ENCODE data around the gene DENND4B.
A peak's percentile ranks its signal among the peaks of the same experiment; 100 is the strongest.
"Not testable (repeated sequence)": the region's sequence is repeated elsewhere in the genome, so short reads cannot be mapped to it uniquely, and the experiment has no call there.

The DENND4B gene

DNA sequence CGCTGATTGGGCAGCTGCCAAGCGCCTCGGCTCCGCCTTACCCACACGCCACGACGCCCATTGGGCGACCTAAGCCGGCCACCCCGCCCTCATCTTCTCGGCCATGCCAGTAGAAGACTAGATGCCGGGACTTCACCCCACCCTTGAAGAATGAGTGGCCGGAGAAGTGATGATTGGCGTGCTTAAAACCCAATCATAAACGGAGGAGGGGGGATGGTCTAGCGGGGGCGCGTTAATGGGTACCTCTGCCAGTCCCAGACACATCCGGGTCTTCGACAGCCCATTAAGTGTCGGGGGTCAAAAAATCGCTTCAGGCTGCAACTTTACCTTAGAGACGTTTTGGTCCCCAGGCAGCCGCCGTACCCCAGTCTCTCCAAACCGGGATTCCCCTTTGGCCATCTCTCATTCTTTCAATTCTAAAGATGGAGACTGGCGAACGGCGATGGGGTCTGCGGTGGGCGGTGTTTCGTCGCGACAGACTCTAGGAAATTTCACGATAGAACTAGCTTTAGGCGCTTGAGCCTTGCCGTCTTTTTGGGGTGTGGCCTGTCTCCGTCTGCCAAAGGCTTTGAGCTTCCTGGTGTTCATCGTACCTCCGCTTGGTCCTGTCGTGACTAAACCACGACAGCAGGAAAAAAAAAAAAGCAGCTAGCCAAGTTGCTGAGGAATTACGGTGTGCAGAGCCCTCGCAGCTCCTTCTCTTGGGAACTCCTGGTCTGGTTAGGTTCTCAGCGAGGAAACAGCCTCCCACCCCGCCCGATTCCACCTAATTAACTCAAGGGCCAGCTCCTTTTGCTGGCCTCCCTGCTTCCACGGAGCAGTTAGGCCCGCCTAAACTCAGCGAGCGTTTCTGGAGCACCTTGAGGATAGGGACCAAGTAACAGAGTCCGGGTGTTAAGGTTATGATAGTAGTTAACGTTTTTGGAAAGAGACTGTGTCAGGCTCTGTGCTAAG lies 23.3 kb downstream of the DENND4B start, which contains the start of gene GATAD2B:
Gene GATAD2B, minus strand, starts transcription at position 1 of the 954 bp plus-strand sequence. CDS start 94,625 bp downstream, outside the sequence.
- peak; percentile 100 for DNase-seq

DNA sequence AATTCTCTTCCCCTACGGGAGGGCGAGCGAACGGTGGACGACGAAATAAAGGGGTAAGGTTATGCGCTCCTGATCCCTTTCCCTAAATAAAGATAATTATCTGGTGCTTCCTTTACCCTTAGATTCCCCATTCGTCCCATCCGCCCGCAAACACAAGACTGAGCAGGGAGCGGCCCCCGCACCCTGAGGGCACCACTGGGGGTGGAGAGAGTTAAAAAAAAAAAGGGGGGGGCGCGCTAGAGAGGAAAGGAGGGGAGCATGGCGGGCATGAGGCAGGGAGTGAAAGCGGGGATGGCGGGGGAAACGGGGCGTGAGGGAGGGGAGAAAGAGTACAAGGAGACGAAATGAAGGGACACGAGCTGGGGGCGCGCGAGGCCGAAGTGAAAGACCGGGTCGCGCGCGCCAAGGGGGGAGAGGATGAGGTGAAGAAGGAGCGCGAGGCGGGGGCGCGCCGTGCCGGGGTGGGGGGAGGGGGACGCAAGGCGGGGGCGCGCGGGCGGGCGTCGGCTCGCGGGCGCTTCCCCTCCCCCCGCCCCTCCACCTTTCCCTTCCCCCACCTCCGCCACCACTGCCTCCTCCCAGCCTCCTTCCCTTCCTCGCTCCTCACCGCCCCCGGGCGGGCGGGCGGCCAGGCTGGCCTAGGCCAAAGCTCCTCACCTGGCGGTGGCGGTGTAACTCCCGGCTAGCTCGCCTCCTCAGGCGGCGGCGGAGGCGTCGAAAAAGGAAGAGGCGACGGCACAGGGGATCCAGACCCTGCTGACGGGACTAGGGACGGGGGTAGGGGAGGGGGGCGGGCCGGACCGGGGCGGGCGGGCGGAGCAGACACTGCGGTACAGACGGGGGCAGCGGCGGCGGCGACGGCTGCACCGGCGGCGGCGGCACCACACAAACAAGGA lies 24.2 kb downstream of the DENND4B start:
- peak; percentile 65 for DNase-seq

DNA sequence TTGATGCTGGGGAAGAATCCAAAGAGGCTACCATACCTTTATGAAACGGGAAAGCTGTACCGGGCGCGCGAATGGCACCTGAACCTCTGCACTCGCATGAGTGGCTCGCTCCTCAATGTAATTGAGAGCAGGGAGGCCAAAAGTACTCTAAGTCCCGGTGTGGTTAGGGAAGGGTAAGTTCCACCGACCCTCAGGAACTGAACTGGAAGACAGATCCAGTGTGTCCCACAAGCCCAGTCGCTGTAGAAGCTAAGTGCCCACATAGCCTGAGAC lies 24.8 kb downstream of the DENND4B start:
- no peak for DNase-seq

DNA sequence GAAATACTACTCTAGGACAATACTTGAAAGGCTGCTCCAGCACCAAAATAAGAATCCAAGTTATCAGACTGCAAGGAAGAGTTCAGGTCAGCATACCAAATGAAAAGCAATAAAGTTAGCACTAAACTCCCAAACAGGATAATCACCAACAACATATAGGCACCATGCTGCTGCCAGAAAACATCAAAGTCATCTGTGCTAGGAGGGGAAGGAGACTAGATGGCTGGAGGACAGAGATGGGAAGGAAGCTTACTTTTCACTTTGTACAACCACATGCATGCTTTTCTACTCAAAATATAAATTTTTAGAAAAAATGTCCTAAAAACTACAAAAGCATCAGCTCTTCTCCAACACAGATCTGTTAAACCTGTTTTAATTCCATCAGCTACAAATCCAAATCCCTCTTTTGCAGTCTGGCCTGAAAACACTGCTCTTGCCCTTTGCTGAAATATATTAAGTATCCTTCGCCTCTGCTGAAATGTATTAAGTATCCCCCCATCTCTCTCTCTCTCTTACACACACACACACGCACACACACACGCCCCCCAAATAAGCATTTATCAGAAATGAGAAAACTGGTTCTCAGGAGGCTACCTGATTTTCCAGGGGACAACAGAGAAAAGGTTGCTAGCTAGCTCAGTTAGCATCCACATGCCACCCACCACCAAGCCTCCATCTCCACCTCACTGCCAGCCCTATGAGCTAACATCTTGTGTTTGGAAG lies 25.3 kb downstream of the DENND4B start:
- no peak for DNase-seq

DNA sequence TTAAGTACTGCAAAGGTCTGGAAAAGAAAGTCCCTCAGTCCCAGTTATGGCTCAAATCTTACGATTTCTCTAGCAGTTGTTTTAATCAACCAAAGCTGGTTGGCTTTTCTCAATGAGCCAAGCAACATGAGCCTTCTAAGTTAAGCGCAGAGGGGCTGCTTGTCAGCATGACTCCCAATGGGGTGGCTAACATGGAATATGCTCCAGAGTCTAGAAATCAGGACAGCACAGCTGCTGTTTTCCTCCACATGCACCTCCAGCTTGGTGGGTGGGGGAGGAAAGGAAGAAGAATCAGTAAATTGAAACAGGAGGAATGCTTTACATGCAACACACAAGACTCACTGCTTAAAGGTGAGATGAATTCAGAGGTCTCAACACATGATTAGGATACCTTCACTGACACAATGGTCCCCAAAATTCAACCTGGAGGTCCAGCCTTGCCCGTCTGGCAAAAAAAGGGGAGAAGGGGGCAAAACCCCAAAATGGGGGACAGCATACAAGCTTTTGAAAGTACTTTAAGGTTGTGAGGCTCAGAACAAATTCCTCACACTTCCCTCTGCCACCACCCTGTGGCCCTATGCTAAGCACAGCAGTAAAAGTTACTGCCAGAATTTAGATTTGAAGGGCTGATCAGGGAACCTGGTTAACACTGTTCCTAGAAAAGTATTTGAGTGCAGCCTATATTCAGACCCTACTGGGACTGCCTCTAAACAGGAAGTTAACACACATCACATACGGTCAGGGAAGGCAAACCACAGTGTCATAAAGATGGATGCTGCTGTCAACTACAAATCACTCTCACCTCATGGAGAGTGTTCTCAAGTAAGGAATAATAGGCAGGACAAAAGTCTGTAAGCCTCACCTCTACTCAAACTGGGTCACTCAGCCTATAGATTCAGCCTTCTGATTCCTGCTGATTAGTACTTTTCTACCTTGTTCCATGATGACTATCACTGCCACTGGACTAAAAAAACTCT lies 26.4 kb downstream of the DENND4B start:
- DNase-seq, result no peak

DNA sequence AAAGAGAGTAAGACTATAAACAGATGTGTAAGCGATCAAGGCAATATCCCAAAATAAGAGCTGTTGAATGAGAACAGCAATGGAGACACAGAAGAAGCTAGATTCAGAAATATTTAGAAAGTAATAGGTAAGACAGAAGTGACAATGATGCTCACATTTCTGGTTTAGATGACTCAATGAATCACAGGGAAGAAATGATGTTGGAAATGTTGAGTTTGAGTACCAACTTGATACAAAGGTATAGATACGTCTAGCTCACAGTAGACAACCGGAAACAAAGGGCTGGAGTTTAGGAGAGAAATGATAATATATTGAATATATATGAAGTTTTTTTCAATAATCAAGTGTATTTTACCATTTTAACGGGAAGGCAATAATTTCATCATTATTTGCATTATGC lies 30.2 kb downstream of the DENND4B start:
- DNase-seq, result no peak

DNA sequence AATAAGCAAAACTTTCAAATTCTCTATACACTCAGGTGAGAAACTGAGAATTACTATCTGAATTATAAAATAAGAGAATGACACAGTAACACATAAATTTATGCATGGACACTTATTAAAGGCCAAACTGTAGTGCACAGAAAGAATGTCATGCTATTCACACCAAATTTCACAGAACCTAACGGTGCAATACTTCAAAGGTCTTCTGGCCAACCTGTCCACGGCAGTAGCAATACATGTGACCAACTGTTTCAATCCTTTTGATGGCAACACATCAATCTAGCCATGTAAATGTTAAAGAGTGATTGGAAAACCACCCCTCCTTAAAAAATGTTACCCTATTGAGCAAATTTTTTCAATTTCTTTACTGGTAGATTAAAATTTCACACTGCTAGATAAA lies 34.2 kb downstream of the DENND4B start:
- no peak for DNase-seq

DNA sequence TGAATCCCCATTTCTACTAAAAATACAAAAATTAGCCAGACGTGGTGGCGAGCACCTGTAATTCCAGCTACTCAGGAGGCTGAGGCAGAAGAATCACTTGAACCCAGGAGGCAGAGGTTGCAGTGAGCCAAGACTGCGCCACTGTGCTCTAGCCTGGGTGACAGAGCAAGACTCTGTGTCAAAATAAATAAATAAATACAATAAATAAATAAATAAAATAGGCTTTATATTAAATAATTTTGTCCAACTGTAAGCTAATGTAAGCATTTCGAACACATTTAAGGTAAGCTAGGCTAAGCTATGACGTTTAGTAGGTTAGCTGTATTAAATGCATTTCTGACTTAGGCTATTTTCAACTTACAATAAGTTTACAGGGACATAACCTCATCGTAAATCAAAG lies 36.0 kb downstream of the DENND4B start:
- not testable (repeated sequence) for DNase-seq

DNA sequence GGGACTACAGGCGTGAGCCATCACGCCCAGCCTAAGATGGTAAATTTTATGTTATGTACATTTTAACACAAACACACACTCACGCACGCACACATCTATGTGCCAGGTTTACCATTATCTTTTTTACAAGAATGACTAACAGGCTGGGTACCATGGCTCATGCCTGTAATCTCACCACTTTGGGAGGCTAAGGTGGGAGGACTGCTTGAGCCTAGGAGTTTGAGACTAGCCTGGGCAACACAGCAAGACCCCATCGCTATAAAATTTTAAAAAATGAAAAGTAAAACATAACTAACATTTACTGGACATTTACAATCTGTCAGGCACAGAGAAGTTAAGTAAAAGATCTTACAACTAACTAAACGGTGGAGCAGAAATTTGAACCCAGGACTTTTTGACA lies 38.4 kb downstream of the DENND4B start:
- no peak for DNase-seq

DNA sequence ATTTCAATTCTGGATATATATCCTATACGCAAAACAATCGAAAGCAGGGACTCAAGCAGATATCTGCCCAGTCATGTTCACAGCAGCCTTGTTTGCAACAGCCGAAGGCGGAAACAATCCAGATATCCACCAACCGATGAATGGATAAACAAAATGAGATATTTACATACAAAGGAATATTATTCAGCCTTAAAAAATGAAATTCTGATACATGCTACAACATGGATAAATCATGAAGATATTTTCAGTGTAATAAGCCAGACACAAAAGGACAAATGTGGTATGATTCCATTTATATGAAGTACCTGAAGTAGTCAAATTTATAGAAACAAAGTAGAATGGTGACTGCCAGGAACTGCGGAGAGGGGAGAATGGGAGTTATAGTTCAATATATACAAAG lies 39.4 kb downstream of the DENND4B start:
- DNase-seq, result no peak

DNA sequence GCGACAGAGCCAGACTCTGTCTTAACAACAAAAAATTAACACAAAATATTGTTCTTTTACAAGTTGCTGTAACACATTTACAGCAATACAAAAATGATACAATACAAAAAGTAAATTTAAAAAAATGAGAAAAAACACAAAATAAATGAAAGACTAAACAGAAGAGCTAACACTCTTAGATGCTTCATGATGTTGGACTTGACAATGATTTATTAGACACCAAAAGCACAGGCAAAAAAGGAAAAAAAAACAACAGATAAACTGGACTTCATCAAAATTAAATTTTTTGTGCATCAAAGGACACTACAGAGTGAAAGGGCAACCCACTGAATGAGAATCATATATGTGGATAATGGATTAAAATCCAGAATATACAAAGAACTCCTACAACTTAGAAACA lies 40.1 kb downstream of the DENND4B start:
- DNase-seq, result no peak

DNA sequence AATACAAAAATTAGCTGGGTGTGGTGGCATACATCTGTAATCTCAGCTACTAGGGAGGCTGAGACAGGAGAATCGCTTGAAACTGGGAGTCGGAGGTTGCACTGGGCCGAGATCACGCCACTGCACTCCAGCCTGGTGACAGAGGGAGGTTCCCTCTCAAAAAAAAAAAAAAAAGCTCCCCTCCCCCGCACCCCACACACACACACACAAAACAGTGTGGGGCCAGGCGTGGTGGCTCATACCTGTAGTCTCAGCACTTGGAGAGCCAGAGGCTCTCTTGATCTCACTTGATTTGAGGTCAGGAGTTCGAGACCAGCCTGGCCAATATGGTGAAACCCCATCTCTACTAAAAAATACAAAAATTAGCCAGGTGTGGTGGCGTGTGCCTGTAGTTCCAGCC lies 40.6 kb downstream of the DENND4B start:
- DNase-seq, result not testable (repeated sequence)

DNA sequence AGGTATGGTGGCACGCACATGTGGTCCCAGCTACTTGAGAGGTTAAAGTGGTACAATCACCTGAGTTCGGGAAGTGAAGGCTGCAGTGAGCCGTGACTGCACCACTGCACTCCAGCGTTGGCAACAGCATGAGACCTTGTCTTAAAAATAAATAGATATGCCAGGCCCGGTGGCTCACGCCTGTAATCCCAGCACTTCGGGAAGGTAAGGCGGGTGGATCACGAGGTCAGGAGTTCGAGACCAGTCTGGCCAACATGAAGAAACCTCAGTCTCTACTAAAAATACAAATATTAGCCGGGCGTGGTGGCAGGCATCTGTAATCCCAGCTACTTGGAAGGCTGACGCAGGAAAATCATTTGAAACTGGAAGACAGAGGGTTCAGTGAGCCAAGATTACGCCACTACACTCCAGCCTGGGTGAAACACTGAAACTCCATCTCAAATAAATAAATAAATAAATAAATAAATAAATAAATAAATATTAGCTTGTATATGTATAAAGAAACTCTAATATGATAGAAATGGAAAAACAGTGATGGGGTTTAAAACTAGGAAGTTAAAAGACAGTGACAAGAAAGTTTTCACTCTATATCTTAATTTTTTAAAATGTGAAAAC lies 42.6 kb downstream of the DENND4B start:
- DNase-seq, result no peak

DNA sequence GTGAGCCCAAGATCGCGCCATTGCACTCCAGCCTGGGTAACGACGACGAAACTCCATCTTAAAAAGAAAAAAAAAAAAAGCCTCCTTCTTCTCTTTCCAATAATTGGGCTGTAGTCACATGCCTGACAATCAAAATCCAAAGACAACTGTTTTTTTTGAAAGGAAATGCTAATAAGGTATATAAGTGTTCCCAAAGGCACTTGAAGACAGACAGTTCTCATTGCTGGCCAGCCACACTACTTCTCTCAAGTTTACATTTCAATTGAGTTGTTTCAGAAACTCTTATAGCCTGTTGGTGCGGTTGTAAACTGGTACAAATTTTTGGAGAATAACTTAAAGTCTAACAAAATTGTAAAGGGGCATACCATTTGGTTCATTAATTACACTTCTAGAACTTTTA lies 47.0 kb downstream of the DENND4B start:
- no peak for DNase-seq

DNA sequence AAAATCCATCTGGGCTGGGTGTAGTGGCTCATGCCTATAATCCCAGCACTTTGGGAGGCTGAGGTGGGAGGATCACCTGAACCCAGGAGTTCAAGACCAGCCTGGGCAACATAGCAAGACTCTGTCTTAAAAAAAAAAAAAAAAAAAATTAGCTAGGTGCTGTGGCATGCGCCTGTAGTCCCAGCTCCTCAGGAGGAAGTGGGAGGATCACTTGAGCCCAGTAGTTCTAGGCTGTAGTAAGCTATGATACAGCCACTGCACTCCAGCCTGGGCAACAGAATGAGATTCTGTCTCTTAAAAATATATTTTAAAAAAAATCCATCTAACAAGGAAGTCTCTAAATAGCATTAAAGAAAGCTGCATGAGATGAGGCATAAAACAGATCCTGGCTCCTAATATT lies 50.7 kb downstream of the DENND4B start:
- DNase-seq, result not testable (repeated sequence)

DNA sequence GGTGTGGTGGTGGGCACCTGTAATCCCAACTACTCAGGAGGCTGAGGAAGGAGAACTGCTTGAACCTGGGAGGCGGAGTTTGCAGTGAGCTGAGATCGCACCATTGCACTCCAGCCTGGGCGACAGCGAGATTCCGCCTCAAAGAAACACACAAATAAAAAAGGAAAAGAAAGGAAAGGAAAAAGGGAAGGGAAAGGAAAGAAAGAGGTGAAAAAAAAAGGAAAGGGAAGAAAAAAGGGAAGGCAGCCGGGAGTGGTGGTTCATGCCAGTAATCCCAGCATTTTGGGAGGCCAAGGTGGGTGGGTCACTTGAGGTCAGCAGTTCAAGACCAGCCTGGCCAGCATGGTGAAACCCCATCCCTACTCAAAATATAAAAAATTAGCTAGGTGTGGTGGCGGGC lies 55.5 kb downstream of the DENND4B start:
- DNase-seq, result not testable (repeated sequence)

DNA sequence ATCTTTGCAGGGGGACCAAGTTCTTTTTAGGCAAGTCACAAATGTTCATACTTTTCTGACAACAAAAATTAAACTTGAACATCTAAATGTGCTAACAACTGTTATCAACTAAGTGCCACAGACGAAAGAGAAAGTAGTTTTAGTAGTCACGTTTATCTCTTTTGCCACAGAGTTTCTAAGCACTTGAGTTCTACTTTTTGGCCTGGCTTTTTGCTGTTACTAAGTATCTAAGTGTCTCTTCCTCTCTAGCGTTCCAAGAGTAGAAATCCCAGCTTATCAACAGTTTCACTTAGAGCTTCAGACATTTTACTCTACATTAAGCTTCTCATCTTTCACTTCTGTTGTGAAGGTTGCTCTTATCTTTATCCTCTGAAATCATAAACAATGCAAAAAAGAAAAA lies 58.0 kb downstream of the DENND4B start:
- DNase-seq, result no peak

DNA sequence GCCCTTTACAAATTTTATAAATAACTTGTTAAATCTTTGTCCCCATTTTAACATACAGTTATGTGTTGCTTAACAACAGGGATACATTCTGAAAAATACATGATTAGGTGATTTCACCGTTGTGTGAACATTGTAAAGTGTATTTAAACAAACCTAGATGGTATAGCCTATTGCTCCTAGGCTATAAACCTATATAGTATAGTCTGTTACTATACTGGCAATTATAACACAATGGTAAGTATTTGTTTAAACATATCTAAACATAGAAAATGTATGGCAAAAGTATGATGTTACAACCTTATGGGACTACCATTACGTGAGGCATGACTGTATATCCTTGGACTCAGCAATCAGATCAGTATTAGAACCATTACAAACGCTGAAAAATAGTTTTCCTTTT lies 60.4 kb downstream of the DENND4B start:
- DNase-seq, result no peak

DNA sequence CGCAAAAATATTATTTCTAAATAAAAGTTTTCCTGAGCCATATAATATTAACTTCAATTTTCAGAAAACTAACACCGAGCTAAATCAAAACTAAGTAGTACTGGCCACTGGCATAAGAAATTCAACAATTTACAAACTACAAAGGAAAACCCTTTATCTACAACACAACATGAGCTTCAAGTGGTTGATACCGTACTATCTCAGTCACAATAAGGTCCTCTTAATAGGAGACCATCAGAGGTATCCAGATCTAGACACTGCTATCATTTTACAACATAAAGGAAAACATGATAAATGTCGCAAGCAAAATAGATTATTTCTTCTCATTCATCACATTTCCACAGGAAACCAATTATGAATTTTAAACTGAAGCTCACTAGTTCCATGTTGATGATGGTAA lies 63.3 kb downstream of the DENND4B start:
- DNase-seq, result no peak

DNA sequence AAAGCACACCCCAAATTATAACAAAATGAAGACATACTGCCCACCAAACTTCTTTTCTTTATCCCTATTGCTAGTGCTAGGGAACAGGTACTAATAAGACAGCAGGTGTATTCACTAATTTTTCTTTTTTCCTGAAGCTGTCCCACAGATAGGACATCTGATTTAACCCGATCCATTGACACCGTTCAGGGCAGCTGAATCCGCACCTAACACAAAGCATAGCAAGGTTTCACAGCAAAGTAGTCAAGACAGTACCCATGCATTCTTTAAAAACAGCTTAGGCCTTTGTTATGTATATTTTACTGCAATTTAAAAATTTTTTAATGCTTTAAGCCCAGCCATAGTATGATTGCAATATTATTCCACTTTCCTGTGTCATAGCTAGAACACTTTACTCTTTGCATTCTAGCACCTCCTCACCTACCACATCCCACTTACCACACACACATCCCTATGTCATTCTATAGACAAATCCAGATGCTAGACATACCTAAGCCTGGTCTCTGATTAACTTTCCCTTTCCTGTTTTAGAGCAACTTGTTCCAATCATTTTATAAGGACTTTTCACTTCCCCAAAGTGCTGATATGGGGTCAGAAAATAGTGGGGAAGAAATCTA lies 64.1 kb downstream of the DENND4B start:
- DNase-seq, result no peak

DNA sequence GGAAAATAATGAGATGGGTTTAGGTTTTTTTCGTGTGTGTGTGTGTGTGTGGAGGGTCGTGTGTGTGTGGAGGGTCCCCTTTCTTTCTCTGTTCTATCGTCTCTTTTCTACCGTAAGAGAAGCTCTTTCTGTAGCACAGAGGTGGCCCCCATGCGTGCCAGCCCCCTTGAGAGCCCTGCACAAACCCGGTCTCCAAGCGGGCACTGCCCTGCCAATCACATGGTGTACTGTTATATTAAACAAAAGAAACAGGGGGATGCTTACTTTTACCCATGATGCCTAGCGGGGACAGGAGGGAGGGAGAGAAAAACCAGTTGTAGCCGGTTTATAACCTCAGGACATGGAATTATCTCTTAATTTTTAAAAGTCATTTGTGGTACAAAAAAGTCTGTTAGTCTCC lies 64.8 kb downstream of the DENND4B start:
- peak; percentile 90 for DNase-seq

All from COR-L47 (cell line).